Measurements from ENCODE around the gene DLGAP5.
A peak's percentile ranks its signal among the peaks of the same experiment; 100 is the strongest.

Gene DLGAP5

GRCh38 chr14:55117803-55118441 is 73.5 kb downstream of the DLGAP5 start:
- DNase-seq (ENCODE audit: low read depth) = no peak
- no peak overlapping the region for H3K4me3 ChIP-seq (ENCODE audit: low read depth, low read length)

- no peak for DNase-seq (ENCODE audit: low read depth)
- H3K4me3 ChIP-seq (ENCODE audit: low read depth, low read length) = no peak overlapping the region
These were observed 74.9 kb downstream of the DLGAP5 start for GRCh38 chr14:55116246-55117030.

GRCh38 chr14:55115861-55116245 is 75.5 kb downstream of the DLGAP5 start:
- H3K4me3 ChIP-seq (ENCODE audit: low read depth, low read length) = no peak overlapping the region
- no peak for DNase-seq (ENCODE audit: low read depth)

GRCh38 chr14:55115460-55115859 is 75.9 kb downstream of the DLGAP5 start:
- H3K4me3 ChIP-seq (ENCODE audit: low read depth, low read length) = no peak overlapping the region
- no peak for DNase-seq (ENCODE audit: low read depth)

- H3K4me3 ChIP-seq (ENCODE audit: low read depth, low read length) = no peak overlapping the region
- no peak for DNase-seq (ENCODE audit: low read depth)
These were observed 76.7 kb downstream of the DLGAP5 start for GRCh38 chr14:55114720-55115119.

GRCh38 chr14:55111122-55111708 is 80.2 kb downstream of the DLGAP5 start:
- no peak overlapping the region for H3K4me3 ChIP-seq (ENCODE audit: low read depth, low read length)
- DNase-seq (ENCODE audit: low read depth) = no peak

GRCh38 chr14:55109836-55110235 is 81.5 kb downstream of the DLGAP5 start:
- no peak overlapping the region for H3K4me3 ChIP-seq (ENCODE audit: low read depth, low read length)
- no peak for DNase-seq (ENCODE audit: low read depth)

GRCh38 chr14:55107766-55108554 is 83.4 kb downstream of the DLGAP5 start:
- no peak overlapping the region for H3K4me3 ChIP-seq (ENCODE audit: low read depth, low read length)
- peak; percentile 97 for DNase-seq (ENCODE audit: low read depth)

- no peak overlapping the region for H3K4me3 ChIP-seq (ENCODE audit: low read depth, low read length)
- no peak for DNase-seq (ENCODE audit: low read depth)
These were observed 85.4 kb downstream of the DLGAP5 start for GRCh38 chr14:55105991-55106390.

GRCh38 chr14:55103971-55104954 is 87.1 kb downstream of the DLGAP5 start:
- H3K4me3 ChIP-seq (ENCODE audit: low read depth, low read length) = no peak overlapping the region
- DNase-seq (ENCODE audit: low read depth) = no peak

GRCh38 chr14:55103005-55103640 is 88.3 kb downstream of the DLGAP5 start:
- H3K4me3 ChIP-seq (ENCODE audit: low read depth, low read length) = peak overlapping the region; percentile 22
- DNase-seq (ENCODE audit: low read depth) = peak; percentile 96

- H3K4me3 ChIP-seq (ENCODE audit: low read depth, low read length) = no peak overlapping the region
- DNase-seq (ENCODE audit: low read depth) = peak; percentile 100
These were observed 89.2 kb downstream of the DLGAP5 start for GRCh38 chr14:55102141-55102621.

- no peak for DNase-seq (ENCODE audit: low read depth)
- no peak overlapping the region for H3K4me3 ChIP-seq (ENCODE audit: low read depth, low read length)
These were observed 89.7 kb downstream of the DLGAP5 start for GRCh38 chr14:55101698-55102097.

GRCh38 chr14:55099756-55100155 is 91.6 kb downstream of the DLGAP5 start:
- H3K4me3 ChIP-seq (ENCODE audit: low read depth, low read length) = no peak overlapping the region
- DNase-seq (ENCODE audit: low read depth) = peak; percentile 34

GRCh38 chr14:55098561-55098898 is 92.9 kb downstream of the DLGAP5 start:
- DNase-seq (ENCODE audit: low read depth) = no peak
- H3K4me3 ChIP-seq (ENCODE audit: low read depth, low read length) = no peak overlapping the region
